HUDEP-2 (cell line): ENCODE measurements around the gene PAX5.
A peak's percentile ranks its signal among the peaks of the same experiment; 100 is the strongest.

Experiments
- DNase-seq, 76 experiments: peaks; one replicate each; lab custom pipeline; 2025; ENCODE audit not compliant: unreplicated experiment in 76 of 76; lab: John Stamatoyannopoulos, UW

Gene PAX5

GRCh38 chr9:36905101-36906066, 128.7 kb downstream of the PAX5 start:
- DNase-seq = peak in 4 of 76 experiments; percentile 5 to 21 (median 16)

DNA sequence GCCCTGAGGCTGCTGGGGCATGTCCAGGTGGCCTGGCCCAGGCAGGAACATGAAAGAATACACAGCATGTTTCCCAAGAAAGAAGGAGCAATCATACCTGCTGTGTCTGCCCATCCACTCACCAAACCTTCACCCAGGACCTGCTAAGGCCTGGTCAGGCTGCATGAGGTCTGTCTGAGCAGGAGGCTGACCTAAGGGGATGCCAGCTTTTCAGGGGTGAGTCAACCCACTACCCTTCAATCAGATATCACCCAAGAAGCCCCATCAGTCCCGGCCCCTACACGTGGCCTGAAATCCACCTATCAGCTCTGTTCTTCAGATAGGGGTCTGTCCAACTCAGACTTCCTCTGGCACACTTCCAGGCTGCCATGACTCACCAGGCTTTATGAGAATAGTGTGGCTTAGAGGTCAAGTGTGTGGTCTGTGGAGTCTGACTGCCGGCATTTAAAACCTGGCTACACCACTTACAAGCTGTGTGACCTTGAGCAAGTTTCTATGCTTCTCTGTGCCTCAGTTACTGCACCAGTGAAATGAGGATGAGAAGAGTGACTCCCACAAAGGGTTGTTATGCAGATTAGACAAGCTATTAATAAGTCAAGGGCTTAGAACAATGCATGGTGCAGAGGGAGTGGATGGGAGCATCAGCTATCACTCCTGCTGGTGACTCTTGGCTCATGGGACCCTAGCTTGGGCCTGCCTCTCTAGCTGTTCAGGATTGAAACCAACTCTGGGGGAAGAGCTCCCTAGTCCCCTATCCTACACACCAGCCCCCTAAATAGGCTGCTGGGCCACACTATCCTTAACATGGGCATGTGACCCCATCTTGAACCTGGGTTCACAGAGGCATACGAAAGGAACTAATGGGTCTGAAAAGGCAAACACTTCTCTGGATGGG, 130.3 kb downstream of the PAX5 start:
- peak in 65 of 76 experiments; percentile 2 to 89 (median 51) for DNase-seq

DNA sequence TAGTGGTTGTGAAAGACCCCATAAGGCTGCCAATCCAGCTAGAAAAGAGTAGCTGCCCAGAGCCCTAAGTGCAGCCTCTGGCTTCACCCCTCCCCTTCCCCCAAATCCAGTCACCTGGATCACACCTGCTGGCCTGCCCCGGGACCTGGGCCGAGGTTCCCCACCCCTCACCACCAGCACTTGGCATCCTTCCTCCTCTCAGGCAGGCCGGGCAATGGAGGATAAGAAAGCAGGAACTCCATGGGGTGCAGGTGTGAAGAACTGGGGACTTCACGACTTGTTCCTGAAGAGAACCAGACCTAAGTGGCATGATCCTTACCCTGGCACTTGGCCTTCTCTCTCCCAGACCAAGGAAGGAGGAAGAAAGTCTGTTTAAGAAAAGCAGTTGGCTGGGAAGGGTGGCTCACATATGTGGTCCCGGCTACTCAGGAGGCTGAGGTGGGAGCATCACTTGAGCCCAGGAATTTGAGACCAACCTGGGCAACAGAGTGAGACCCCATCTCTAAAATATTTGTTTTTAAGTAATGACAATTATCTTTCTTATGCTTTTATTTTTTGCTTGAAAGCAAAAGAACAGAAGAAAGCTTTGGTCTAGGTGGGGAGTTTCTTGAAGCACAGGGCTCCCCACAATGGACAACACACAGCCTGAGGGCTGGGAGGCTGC, 131.1 kb downstream of the PAX5 start:
- DNase-seq = no peak

DNA sequence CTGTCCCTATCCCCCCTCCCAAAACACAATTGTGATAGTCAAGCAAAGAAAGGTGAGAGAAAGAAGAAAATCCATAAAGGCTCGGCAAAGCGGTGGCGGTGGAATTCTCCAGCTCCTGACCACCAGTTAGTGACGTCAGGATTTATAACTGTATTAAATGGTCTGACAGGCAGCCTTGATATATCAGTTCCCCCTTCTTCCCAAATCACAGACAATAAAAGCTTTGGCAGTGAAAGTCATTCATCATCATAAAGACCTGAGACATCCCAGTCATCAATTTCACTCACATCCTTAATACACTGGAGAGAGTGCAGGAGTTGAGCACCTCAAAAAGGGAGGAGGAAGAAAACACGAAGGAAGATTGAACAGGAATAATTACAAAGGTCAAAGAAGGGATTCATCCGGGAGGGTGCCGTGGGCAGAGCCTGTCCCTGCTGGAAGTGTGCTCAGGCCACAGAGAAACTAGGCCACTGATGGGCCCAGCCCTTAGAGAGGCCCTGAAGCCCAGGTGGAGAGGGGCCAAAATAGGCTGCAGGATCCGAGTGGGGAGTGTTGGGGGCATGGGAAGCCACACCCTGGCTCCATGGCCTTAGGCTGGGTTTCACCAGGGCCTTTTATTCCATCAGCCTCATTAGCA, 131.9 kb downstream of the PAX5 start:
- no peak for DNase-seq

DNA sequence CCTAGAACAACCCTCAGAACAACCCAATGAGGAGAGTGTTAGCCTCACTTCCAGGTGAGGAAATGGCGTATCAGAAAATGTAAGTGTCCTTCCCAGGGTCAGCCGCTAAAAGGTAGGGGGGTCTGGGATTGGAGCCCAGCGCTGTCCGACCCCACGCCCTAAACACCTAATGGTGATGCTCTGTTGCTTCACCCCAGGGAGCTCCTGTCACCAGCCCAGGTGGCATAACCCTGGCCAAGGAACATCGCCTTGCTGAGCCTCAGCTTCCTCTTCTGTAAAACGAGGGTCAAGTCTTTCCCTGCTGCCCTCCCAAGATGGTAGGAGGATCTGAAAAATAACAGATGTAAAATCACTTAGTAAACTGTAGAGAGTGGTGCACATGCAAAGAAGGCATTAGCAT, 132.5 kb downstream of the PAX5 start:
- DNase-seq = no peak

DNA sequence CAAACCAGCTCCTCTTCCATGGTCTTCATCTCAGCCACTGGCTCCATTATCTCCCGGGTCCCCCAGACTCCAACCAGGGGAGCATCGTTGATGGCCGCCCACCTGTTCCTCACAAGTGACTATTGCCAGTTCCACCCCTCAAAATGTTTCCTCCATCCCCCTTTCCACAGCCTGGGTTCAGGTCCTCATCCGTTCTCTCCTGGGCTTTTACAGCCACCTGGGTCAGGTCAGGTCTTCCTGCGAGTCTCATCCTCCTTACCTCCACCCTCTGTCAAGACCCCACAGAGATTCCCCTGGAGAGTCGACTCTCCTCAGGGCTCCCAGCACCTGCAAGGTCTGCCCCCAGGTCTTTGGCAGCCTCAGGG, 133.2 kb downstream of the PAX5 start:
- no peak for DNase-seq

DNA sequence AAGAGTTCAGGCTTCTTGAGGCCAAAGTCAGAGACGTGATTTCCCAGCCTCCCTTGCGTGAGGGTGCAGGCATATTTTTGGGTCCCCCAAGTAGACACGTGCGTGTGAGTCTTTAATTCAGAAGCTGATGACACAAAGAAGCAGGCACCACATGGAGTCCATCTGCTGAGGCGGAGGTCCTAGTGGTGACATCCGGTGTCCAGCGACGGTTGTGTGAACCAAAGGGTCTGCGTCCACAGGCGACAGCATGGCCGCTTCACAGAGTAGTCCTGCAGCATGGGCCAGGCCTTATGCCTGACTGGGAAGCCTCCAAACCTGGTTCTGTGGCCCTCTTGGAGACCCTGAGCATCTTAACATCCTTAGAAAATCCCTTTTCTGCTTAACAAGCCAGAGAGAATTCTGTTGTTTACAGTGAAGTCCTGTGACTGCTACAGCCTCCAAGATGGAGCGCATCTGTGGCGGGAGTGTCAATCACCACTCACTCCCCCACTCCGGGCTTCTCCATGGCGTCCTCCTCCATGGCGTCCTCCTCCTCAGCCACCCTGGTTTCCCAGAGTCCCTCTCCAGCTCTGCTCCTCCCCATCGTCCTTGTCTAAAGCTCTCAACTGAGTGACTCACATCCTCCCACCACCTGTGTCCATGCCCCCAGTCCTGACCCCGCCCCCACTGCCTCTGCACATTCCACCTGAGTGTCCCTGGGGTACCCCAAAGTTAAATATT, 133.8 kb downstream of the PAX5 start:
- no peak for DNase-seq

GRCh38 chr9:36899406-36899805, 134.7 kb downstream of the PAX5 start:
- no peak for DNase-seq

GRCh38 chr9:36898431-36899020, 135.5 kb downstream of the PAX5 start:
- DNase-seq = no peak

DNA sequence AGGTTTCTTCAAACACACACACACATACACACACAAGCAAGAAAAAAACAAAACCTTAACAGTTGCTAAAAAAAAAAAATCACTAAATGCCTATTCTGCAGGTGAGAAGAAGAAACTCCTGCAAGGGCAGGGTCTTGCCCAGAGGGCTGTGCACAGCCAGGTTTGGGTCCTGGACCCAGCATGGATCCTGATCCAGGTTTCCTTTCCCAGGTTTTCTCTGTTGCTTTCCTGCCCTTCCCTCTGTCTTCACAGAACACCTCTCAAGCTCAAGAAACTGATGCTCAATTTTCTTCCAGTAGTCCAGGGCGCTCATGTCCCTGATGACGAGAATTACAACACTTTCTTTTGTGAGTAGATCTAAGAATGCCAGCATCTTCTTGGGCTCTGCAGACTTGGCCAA, 136.6 kb downstream of the PAX5 start:
- no peak for DNase-seq

GRCh38 chr9:36897019-36897418, 137.0 kb downstream of the PAX5 start:
- DNase-seq = no peak

DNA sequence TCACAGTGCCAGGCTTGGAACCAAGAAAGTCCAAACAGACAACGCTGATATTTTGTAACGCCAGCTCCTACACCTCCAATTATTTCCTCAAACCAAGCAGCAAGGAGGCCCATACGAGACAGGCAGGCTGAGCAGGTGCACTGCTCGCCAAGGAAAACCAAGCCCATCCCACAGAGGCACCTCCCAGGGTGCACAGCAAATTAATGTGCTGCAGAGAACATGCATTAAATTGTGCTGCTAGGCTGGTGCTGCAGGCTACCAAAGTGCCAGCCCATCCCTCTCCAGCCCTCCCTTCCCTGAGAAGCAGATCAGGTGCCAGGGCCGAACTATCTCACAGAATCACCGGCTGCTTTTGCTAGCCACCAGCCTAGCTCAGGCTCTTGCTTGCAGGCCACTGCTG, 137.8 kb downstream of the PAX5 start:
- DNase-seq = no peak

DNA sequence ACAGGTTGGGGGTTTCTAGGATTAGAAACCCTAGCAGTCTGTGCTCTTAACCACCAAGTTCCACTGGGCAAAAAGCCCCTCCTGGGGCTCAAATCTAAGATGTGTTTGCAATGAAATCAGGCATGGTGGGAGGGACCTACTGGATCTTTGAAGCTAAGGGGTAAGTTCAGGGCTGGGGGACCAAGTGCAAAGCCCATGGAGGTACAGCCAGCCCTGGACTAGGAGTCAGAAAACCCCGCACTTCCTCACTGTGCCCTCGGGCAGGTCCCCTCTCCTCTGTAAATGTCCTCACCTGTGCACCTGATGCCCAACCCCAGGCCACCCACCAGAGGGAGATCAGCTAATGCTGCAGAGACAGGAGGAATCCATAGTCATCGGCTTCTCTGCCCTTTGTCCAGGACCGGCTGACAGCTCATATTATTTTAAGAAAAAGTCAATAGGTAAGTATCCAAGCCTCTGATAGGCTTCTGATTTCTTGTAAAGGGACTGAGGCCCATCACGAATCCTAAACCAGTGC, 138.3 kb downstream of the PAX5 start:
- DNase-seq = no peak

- DNase-seq = no peak
These were observed 139.3 kb downstream of the PAX5 start for GRCh38 chr9:36894695-36895310.

- DNase-seq = no peak
These were observed 140.2 kb downstream of the PAX5 start for GRCh38 chr9:36893911-36894310.

DNA sequence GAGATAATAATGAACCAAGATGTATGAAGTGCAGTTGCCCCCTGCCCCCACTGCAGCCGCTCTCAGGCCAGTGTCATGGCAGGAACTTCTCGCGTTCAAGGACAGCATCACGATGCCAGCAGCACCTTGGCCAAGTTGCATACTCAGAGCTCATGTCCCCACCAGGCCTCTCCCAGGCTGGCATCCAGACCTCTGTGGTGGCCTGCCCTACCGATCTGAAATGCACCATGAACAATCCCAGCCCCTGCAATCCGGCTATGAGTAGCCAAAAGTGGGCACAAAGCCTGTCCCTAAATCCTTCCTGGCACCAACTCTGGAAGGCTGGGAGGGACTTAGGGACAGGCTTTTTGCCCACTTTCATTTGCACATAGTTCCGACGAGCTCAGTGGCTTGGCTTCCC, 140.9 kb downstream of the PAX5 start:
- DNase-seq = no peak

GRCh38 chr9:36892279-36892678, 141.8 kb downstream of the PAX5 start:
- no peak for DNase-seq

GRCh38 chr9:36891341-36891811, 142.7 kb downstream of the PAX5 start:
- no peak for DNase-seq

GRCh38 chr9:36889844-36890243, 144.2 kb downstream of the PAX5 start:
- no peak for DNase-seq
